SK-N-SH (cell line): ENCODE data around the gene SLC12A3. TPM values are rescaled to one million over a fixed set of nuclear protein-coding genes. Genes with fewer than 3 reads are reported as not detected.

Experiments
- CTCF ChIA-PET: fragments of 300-600, 350-600 bp; formaldehyde crosslinking; extraction: SDS; loops from one replicate; lab custom pipeline; 2021; lab: Yijun Ruan, JAX
- POLR2A ChIA-PET: fragments of 350-600 bp; sonication (Branson Sonifier 250); formaldehyde crosslinking; extraction: SDS; loops from one replicate; lab custom pipeline; 2020; ENCODE audit warnings: antibody characterized with exemption, inconsistent platforms; lab: Yijun Ruan, JAX
- DNase-seq: peaks from one replicate; pipeline ENCODE4 v3.0.0; 2012
- H2AFZ ChIP-seq: fragments of 200-600 bp; sonication (generic); 2 replicates; pipeline ENCODE4 v1.8.1; 2016; ENCODE audit warnings: antibody characterized with exemption, mild to moderate bottlenecking, low read depth
- H3F3A ChIP-seq: fragments of 200-600 bp; sonication (generic); replicated peaks from 2 replicates; pipeline ENCODE3; 2016; ENCODE audit warnings: antibody characterized with exemption, mild to moderate bottlenecking; ENCODE audit not compliant: insufficient read depth
- H3K27ac ChIP-seq, 2 experiments: fragments of 200-500 bp in 1 of 2; fragments of 200-600 bp in 1 of 2; sonication (Bioruptor generic) in 1 of 2; sonication (generic), shearing (Covaris generic) in 1 of 2; 2 replicates each; pipeline versions ENCODE4 v1.5.1 to v1.6.1; 2014 to 2016; ENCODE audit warnings: low read depth in 2 of 2, inconsistent platforms in 1 of 2, low read length in 1 of 2, mild to moderate bottlenecking in 1 of 2, mixed read lengths in 1 of 2
- H3K27me3 ChIP-seq: fragments of 200-600 bp; sonication (generic), shearing (Covaris generic); 2 replicates; pipeline ENCODE4 v1.6.1; 2016; ENCODE audit warnings: mixed run types; ENCODE audit not compliant: insufficient read depth
- H3K36me3 ChIP-seq, 2 experiments: fragments of 200-500 bp in 1 of 2; fragments of 200-600 bp in 1 of 2; sonication (Bioruptor generic) in 1 of 2; sonication (generic) in 1 of 2; replicated peaks in 1 of 2; 2 replicates each; pipeline versions ENCODE3 to v1.5.1; 2014 to 2016; ENCODE audit warnings: low read length in 1 of 2, mild to moderate bottlenecking in 1 of 2; ENCODE audit not compliant: insufficient read depth in 2 of 2, control insufficient read depth in 1 of 2
- H3K4me1 ChIP-seq, 2 experiments: fragments of 200-500 bp in 1 of 2; fragments of 200-600 bp in 1 of 2; sonication (Bioruptor generic) in 1 of 2; sonication (generic), shearing (Covaris generic) in 1 of 2; 2 replicates each; pipeline versions ENCODE4 v1.5.1 to v1.6.1; 2014 to 2016; ENCODE audit warnings: low read depth in 1 of 2, low read length in 1 of 2, mixed run types in 1 of 2; ENCODE audit not compliant: insufficient read depth in 2 of 2, control insufficient read depth in 1 of 2
- H3K4me2 ChIP-seq: fragments of 200-600 bp; sonication (generic), shearing (Covaris generic); 2 replicates; pipeline ENCODE4 v1.6.1; 2017; ENCODE audit warnings: mixed run types
- H3K4me3 ChIP-seq, 2 experiments: fragments of 200-500 bp in 1 of 2; fragments of 200-600 bp in 1 of 2; sonication (Bioruptor generic) in 1 of 2; sonication (generic), shearing (Covaris generic) in 1 of 2; 2 replicates each; pipeline versions ENCODE4 v1.5.1 to v1.8.1; 2014 to 2016; ENCODE audit warnings: low read depth in 2 of 2, inconsistent platforms in 1 of 2, low read length in 1 of 2, mild to moderate bottlenecking in 1 of 2, mixed read lengths in 1 of 2, moderate library complexity in 1 of 2
- H3K79me2 ChIP-seq: fragments of 200-600 bp; sonication (generic); 2 replicates; pipeline ENCODE4 v1.8.1; 2017; ENCODE audit warnings: mild to moderate bottlenecking; ENCODE audit not compliant: insufficient read depth
- H3K9ac ChIP-seq: fragments of 200-600 bp; sonication (generic); 2 replicates; pipeline ENCODE4 v1.6.1; 2017; ENCODE audit warnings: mixed run types
- H3K9me2 ChIP-seq: fragments of 200-600 bp; sonication (generic); 2 replicates; pipeline ENCODE4 v1.6.1; 2017; ENCODE audit warnings: mixed run types
- H3K9me3 ChIP-seq: fragments of 200-600 bp; sonication (generic); 2 replicates; pipeline ENCODE4 v1.6.1; 2017; ENCODE audit warnings: mixed run types, mild to moderate bottlenecking, moderate library complexity
- H4K20me1 ChIP-seq: fragments of 200-600 bp; sonication (generic); 2 replicates; pipeline ENCODE4 v1.6.1; 2017; ENCODE audit warnings: mild to moderate bottlenecking, mixed run types; ENCODE audit not compliant: insufficient read depth
- ELF1 ChIP-seq: IDR thresholded peaks from 2 replicates; pipeline ENCODE4 v1.4.0; 2012
- EZH2phosphoT487 ChIP-seq: fragments of 200-600 bp; sonication (generic); IDR thresholded peaks from 2 replicates; pipeline ENCODE4 v1.6.1; 2017; ENCODE audit warnings: low read depth, mixed run types, mild to moderate bottlenecking, antibody characterized with exemption, moderate library complexity, borderline replicate concordance
- FOSL2 ChIP-seq: IDR thresholded peaks from 2 replicates; pipeline ENCODE4 v1.4.0; 2012; ENCODE audit warnings: low read depth, mild to moderate bottlenecking, moderate library complexity, borderline replicate concordance
- FOXJ3 ChIP-seq: sonication (generic); formaldehyde crosslinking; IDR thresholded peaks from 2 replicates; pipeline ENCODE4 v1.5.1; 2020; ENCODE audit warnings: mild to moderate bottlenecking, missing genetic modification reagents
- FOXM1 ChIP-seq: IDR thresholded peaks from 2 replicates; pipeline ENCODE4 v1.4.0; 2012; ENCODE audit warnings: low read depth, mild to moderate bottlenecking
- MXI1 ChIP-seq: IDR thresholded peaks from 2 replicates; pipeline ENCODE4 v1.6.1; 2012; ENCODE audit warnings: mild to moderate bottlenecking, low read depth, low read length, improper control_type of control experiment
- NFIC ChIP-seq: IDR thresholded peaks from 2 replicates; pipeline ENCODE4 v1.4.0; 2012; ENCODE audit warnings: borderline replicate concordance
- RFX5 ChIP-seq: IDR thresholded peaks from 2 replicates; pipeline ENCODE4 v1.6.1; 2012; ENCODE audit warnings: mild to moderate bottlenecking, improper control_type of control experiment, low read length
- SIN3A ChIP-seq: IDR thresholded peaks from 2 replicates; pipeline ENCODE4 v1.6.1; 2012; ENCODE audit warnings: low read depth, mild to moderate bottlenecking, low read length, moderate library complexity, borderline replicate concordance
- TAF1 ChIP-seq: IDR thresholded peaks from 2 replicates; pipeline ENCODE4 v1.6.1; 2012; ENCODE audit warnings: low read depth, mild to moderate bottlenecking, low read length, moderate library complexity, borderline replicate concordance
- TCF12 ChIP-seq: IDR thresholded peaks from 2 replicates; pipeline ENCODE4 v1.4.0; 2012
- TEAD4 ChIP-seq: IDR thresholded peaks from 2 replicates; pipeline ENCODE4 v1.4.0; 2012; ENCODE audit warnings: mild to moderate bottlenecking, borderline replicate concordance; ENCODE audit not compliant: insufficient read depth
- YY1 ChIP-seq: IDR thresholded peaks from 2 replicates; pipeline ENCODE4 v1.4.0; 2012; ENCODE audit warnings: low read depth, mild to moderate bottlenecking
- WGBS: methylation state at CpG from one replicate; pipeline ENCODE4 v1.1.6; 2017; ENCODE audit warnings: low lambda C conversion rate; 5-methylcytosine and 5-hydroxymethylcytosine counted together
- polyA plus RNA-seq, 3 experiments: library from polyadenylated mRNA; depleted of rRNA; stranded (reverse); fragments of >200 nt; gene quantifications; 2 replicates each; pipeline ENCODE4 v1.2.3, GENCODE V29; 2012
- TF ChIP-seq, protein P1 (sequence below): fragments of 150-350 bp; IDR thresholded peaks from 2 replicates; pipeline ENCODE4 v1.6.1; 2017; ENCODE audit warnings: antibody characterized with exemption, low read length, low read depth, borderline replicate concordance
- TF ChIP-seq, protein P2 (sequence below): IDR thresholded peaks from 2 replicates; pipeline ENCODE4 v1.4.0; 2012; ENCODE audit warnings: low read depth, borderline replicate concordance
- TF ChIP-seq, protein P3 (sequence below): IDR thresholded peaks from 2 replicates; pipeline ENCODE4; 2012
- TF ChIP-seq, protein P4 (sequence below): IDR thresholded peaks from 2 replicates; pipeline ENCODE4 v1.6.1; 2012; ENCODE audit warnings: mild to moderate bottlenecking, low read depth, low read length, moderate library complexity

The SLC12A3 gene
- polyA plus RNA-seq, 1 of the 3 experiments (the other 2 are of a cell fraction) = not detected

DNA sequence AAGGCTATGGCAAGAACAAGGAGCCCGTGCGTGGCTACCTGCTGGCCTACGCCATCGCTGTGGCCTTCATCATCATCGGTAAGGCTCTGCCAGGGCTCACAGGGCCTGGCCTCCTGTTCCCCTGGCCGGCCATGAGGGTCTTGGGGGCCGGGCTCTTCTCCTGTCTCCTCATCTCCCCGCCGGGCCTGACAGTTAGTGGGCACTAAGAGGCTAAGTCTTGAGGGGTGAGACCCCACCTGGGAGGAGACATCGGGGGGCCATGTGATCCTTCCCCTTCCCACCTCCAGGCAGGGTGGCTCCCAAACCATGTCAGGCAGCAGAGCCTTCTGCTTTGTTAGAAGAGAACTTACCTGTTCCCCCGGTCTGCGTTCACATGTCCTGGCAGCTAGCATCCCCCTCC, 15.2 kb downstream of the SLC12A3 start:
- no peaks in the 10 kb centered on the region for H3K9me3 ChIP-seq
- no peaks in the 10 kb centered on the region for H3K36me3 ChIP-seq
- H3K4me2 ChIP-seq = no peak overlapping the region
- TF ChIP-seq EZH2phosphoT487 = no peak
- TF ChIP-seq ELF1 = no peak
- TF ChIP-seq RFX5 = no peak
- TF ChIP-seq, protein P1, sequence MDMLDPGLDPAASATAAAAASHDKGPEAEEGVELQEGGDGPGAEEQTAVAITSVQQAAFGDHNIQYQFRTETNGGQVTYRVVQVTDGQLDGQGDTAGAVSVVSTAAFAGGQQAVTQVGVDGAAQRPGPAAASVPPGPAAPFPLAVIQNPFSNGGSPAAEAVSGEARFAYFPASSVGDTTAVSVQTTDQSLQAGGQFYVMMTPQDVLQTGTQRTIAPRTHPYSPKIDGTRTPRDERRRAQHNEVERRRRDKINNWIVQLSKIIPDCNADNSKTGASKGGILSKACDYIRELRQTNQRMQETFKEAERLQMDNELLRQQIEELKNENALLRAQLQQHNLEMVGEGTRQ = no peak
- no peak for TF ChIP-seq TEAD4
- TF ChIP-seq FOXJ3 (CRISPR knock-in tag) = no peak
- TF ChIP-seq, protein P2, sequence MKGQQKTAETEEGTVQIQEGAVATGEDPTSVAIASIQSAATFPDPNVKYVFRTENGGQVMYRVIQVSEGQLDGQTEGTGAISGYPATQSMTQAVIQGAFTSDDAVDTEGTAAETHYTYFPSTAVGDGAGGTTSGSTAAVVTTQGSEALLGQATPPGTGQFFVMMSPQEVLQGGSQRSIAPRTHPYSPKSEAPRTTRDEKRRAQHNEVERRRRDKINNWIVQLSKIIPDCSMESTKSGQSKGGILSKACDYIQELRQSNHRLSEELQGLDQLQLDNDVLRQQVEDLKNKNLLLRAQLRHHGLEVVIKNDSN = no peak
- TF ChIP-seq TAF1 = no peak
- TF ChIP-seq, protein P3, sequence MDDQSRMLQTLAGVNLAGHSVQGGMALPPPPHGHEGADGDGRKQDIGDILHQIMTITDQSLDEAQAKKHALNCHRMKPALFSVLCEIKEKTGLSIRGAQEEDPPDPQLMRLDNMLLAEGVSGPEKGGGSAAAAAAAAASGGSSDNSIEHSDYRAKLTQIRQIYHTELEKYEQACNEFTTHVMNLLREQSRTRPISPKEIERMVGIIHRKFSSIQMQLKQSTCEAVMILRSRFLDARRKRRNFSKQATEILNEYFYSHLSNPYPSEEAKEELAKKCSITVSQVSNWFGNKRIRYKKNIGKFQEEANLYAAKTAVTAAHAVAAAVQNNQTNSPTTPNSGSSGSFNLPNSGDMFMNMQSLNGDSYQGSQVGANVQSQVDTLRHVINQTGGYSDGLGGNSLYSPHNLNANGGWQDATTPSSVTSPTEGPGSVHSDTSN = no peak
- no peak for TF ChIP-seq FOSL2
- no peak for TF ChIP-seq SIN3A
- TF ChIP-seq, protein P4, sequence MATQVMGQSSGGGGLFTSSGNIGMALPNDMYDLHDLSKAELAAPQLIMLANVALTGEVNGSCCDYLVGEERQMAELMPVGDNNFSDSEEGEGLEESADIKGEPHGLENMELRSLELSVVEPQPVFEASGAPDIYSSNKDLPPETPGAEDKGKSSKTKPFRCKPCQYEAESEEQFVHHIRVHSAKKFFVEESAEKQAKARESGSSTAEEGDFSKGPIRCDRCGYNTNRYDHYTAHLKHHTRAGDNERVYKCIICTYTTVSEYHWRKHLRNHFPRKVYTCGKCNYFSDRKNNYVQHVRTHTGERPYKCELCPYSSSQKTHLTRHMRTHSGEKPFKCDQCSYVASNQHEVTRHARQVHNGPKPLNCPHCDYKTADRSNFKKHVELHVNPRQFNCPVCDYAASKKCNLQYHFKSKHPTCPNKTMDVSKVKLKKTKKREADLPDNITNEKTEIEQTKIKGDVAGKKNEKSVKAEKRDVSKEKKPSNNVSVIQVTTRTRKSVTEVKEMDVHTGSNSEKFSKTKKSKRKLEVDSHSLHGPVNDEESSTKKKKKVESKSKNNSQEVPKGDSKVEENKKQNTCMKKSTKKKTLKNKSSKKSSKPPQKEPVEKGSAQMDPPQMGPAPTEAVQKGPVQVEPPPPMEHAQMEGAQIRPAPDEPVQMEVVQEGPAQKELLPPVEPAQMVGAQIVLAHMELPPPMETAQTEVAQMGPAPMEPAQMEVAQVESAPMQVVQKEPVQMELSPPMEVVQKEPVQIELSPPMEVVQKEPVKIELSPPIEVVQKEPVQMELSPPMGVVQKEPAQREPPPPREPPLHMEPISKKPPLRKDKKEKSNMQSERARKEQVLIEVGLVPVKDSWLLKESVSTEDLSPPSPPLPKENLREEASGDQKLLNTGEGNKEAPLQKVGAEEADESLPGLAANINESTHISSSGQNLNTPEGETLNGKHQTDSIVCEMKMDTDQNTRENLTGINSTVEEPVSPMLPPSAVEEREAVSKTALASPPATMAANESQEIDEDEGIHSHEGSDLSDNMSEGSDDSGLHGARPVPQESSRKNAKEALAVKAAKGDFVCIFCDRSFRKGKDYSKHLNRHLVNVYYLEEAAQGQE = no peak
- no peak for TF ChIP-seq NFIC
- no peak for TF ChIP-seq TCF12
- TF ChIP-seq YY1 = no peak
- TF ChIP-seq MXI1 = no peak
- TF ChIP-seq FOXM1 = no peak
- H3K9ac ChIP-seq = no peak overlapping the region
- no peaks in the 10 kb centered on the region for H3K27me3 ChIP-seq
- H3K4me1 ChIP-seq = peaks cover 0 to 17% of the 10 kb centered on the region in 2 experiments; a peak in 1 of 4 replicates
- no peaks in the 10 kb centered on the region for H3K79me2 ChIP-seq
- H3K4me3 ChIP-seq = no peak overlapping the region
- ChIA-PET CTCF (interaction anchor here (1.3 kb wide), 1 partner anchor 13 kb away, joined by 7 read pairs; no protein-coding TSS in a partner anchor), POLR2A (no interaction called here)
- 81% methylated on average over 5 of the region's 12 CpGs for WGBS
- no peaks in the 10 kb centered on the region for H4K20me1 ChIP-seq
- no peak for DNase-seq
- no peak overlapping the region for H3K27ac ChIP-seq
- H3F3A ChIP-seq = no peaks in the 10 kb centered on the region
- no peak overlapping the region for H2AFZ ChIP-seq
- no peaks in the 10 kb centered on the region for H3K9me2 ChIP-seq
